WTC11 (cell line): ENCODE results near the gene PRSS33.

Experiments
- CTCF ChIP-seq: fragments of 200-600 bp; IDR thresholded peaks from 2 replicates; pipeline ENCODE4 v1.8.0; 2022; ENCODE audit warnings: antibody characterized with exemption
- ETV6 ChIP-seq: sonication (generic); formaldehyde crosslinking; IDR thresholded peaks from 2 replicates; pipeline ENCODE4 v1.8.1; 2022; ENCODE audit warnings: mild to moderate bottlenecking, missing genetic modification reagents
- FOXJ3 ChIP-seq: sonication (generic); formaldehyde crosslinking; IDR thresholded peaks from 2 replicates; pipeline ENCODE4 v1.9.0; 2021; ENCODE audit warnings: missing genetic modification reagents, mild to moderate bottlenecking, borderline replicate concordance
- MLX ChIP-seq: sonication (generic); formaldehyde crosslinking; IDR thresholded peaks from 2 replicates; pipeline ENCODE4 v1.8.1; 2023; ENCODE audit warnings: mild to moderate bottlenecking, missing genetic modification reagents, moderate library complexity
- ZSCAN18 ChIP-seq: fragments of 250-450 bp; sonication (Bioruptor Pico); IDR thresholded peaks from 2 replicates; pipeline ENCODE4 v2.1.2; 2022; ENCODE audit warnings: mild to moderate bottlenecking, moderate library complexity

- TF ChIP-seq ZSCAN18 (CRISPR knock-in tag) (no peak), ETV6 (CRISPR knock-in tag) (no peak), CTCF (no peak), MLX (no peak), FOXJ3 (CRISPR knock-in tag) (no peak)
Measured at GRCh38 chr16:2762711-2763110, 24.6 kb downstream of the PRSS33 start.
